ENCODE measurements around the gene DOCK8. TPM values are rescaled to one million over a fixed set of nuclear protein-coding genes. Genes with fewer than 3 reads are reported as not detected.

Gene DOCK8
- total and polyA plus RNA-seq, 10 donors = 34.3 to 275 (median 184) TPM

DNA sequence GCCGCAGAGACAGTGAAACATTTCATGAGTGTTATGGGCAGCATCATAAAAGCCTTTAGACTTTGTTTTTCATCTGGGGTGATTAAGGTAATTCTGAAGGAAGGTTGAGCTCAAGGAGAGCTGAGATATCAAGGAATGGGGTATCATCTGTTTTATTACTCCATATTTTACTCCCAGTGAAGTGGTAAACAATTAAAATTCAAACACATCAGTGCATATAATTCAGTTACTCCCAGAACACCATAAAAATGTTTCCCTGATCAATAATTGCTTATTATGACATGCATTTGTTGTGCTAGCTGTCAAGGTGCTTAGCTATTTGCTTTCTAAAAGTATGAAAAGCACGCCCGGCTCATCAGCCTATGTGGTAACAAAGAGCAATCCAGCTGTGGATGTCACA, 81.7 kb downstream of the DOCK8 start:
- H3K4me1 ChIP-seq = peaks cover 8 to 66% (median 30%) of the 10 kb centered on the region in 6 donors
- TF ChIP-seq POLR2A (IDR thresholded peaks at IDR 0.05) = no peak
- TF ChIP-seq, protein P1, sequence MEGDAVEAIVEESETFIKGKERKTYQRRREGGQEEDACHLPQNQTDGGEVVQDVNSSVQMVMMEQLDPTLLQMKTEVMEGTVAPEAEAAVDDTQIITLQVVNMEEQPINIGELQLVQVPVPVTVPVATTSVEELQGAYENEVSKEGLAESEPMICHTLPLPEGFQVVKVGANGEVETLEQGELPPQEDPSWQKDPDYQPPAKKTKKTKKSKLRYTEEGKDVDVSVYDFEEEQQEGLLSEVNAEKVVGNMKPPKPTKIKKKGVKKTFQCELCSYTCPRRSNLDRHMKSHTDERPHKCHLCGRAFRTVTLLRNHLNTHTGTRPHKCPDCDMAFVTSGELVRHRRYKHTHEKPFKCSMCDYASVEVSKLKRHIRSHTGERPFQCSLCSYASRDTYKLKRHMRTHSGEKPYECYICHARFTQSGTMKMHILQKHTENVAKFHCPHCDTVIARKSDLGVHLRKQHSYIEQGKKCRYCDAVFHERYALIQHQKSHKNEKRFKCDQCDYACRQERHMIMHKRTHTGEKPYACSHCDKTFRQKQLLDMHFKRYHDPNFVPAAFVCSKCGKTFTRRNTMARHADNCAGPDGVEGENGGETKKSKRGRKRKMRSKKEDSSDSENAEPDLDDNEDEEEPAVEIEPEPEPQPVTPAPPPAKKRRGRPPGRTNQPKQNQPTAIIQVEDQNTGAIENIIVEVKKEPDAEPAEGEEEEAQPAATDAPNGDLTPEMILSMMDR (IDR thresholded peaks at IDR 0.05 in 8 of 11, conservative IDR thresholded peaks at IDR 0.05 in 3 of 11) = no peak
- no peak for TF ChIP-seq POLR2AphosphoS5 (IDR thresholded peaks at IDR 0.05)
- peak overlapping the region in 7 of 8 donors; percentile 65 to 92 (median 84) for H3K27ac ChIP-seq
- peaks cover 0 to 90% (median 27%) of the 10 kb centered on the region in 6 donors for H3K36me3 ChIP-seq
- no peaks in the 10 kb centered on the region for H3K27me3 ChIP-seq (replicated peaks in 1 of 7)
- no peaks in the 10 kb centered on the region for H3K9me3 ChIP-seq
- intact Hi-C loops (cut with DNase I; ENCODE audit: low total_unique reads) = no loop called here
- peak overlapping the region in 1 of 8 donors; percentile 46 for H3K4me3 ChIP-seq
- 73 to 91% (median 86%) methylated on average over 3 of the region's 3 CpGs for WGBS, 5 donors
- no peak for DNase-seq

- H3K4me1 ChIP-seq = peaks cover 8 to 66% (median 30%) of the 10 kb centered on the region in 6 donors
- H3K9me3 ChIP-seq = no peaks in the 10 kb centered on the region
- peaks cover 0 to 90% (median 27%) of the 10 kb centered on the region in 6 donors for H3K36me3 ChIP-seq
- TF ChIP-seq POLR2A (IDR thresholded peaks at IDR 0.05) (no peak), POLR2AphosphoS5 (IDR thresholded peaks at IDR 0.05) (peak in 2 of 3 donors; percentile 23 to 74)
- TF ChIP-seq, protein P1 (IDR thresholded peaks at IDR 0.05 in 8 of 11, conservative IDR thresholded peaks at IDR 0.05 in 3 of 11) = no peak
- H3K27ac ChIP-seq = peak overlapping the region; percentile 48 to 92 (median 80)
- no peaks in the 10 kb centered on the region for H3K27me3 ChIP-seq (replicated peaks in 1 of 7)
- intact Hi-C loops (cut with DNase I; ENCODE audit: low total_unique reads) = no loop called here
- peak; percentile 82 for DNase-seq
- WGBS, 5 donors = 26 to 36% (median 29%) methylated on average over 6 of the region's 6 CpGs
- peak overlapping the region in 1 of 8 donors; percentile 46 for H3K4me3 ChIP-seq
Observed at GRCh38 chr9:297104-297972, 82.7 kb downstream of the DOCK8 start.

- Histone ChIP-seq H3K9me3 (no peaks in the 10 kb centered on the region), H3K27me3 (replicated peaks in 1 of 7) (no peaks in the 10 kb centered on the region), H3K4me1 (peaks cover 0 to 35% (median 10%) of the 10 kb centered on the region in 6 donors), H3K27ac (peak overlapping the region in 2 of 8 donors; percentile 28), H3K4me3 (no peak overlapping the region), H3K36me3 (peaks cover 3 to 98% (median 52%) of the 10 kb centered on the region in 6 donors)
- intact Hi-C loops (cut with DNase I; ENCODE audit: low total_unique reads) = no loop called here
- no peak for DNase-seq
- TF ChIP-seq POLR2A (IDR thresholded peaks at IDR 0.05) (no peak), POLR2AphosphoS5 (IDR thresholded peaks at IDR 0.05) (no peak)
- TF ChIP-seq, protein P1 (IDR thresholded peaks at IDR 0.05 in 8 of 11, conservative IDR thresholded peaks at IDR 0.05 in 3 of 11) = no peak
- 93 to 96% (median 94%) methylated on average over 5 of the region's 5 CpGs for WGBS, 5 donors
Observed at GRCh38 chr9:303502-303901, 88.8 kb downstream of the DOCK8 start.

DNA sequence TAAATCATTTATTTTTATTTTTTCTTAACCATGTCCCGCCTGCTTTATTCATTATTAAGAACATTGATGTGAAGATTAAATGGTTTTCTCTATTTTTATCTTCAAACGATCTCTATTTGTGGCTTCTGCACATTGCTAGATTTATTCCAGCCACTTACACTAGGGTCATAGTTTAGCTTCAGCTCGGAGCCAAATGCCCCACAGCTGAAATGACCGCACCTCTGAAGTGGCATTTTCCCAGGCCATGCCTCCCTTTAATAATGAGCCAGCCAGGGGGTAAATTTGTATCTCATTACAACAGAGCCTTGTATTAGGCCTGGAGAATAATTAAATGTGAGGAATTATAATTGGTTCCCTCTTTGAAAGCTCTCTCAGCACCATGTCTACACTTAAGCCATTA, 89.4 kb downstream of the DOCK8 start:
- Histone ChIP-seq H3K27me3 (replicated peaks in 1 of 7) (no peaks in the 10 kb centered on the region), H3K4me1 (peaks cover 0 to 35% (median 9%) of the 10 kb centered on the region in 6 donors), H3K27ac (peak overlapping the region in 4 of 8 donors; percentile 27 to 50 (median 28)), H3K9me3 (no peaks in the 10 kb centered on the region), H3K36me3 (peaks cover 3 to 100% (median 56%) of the 10 kb centered on the region in 6 donors), H3K4me3 (no peak overlapping the region)
- WGBS, 5 donors = 60 to 82% (median 80%) methylated on average over 4 of the region's 4 CpGs
- TF ChIP-seq POLR2A (IDR thresholded peaks at IDR 0.05) (no peak), POLR2AphosphoS5 (IDR thresholded peaks at IDR 0.05) (no peak)
- TF ChIP-seq, protein P1 (IDR thresholded peaks at IDR 0.05 in 8 of 11, conservative IDR thresholded peaks at IDR 0.05 in 3 of 11) = no peak
- DNase-seq = no peak
- intact Hi-C loops (cut with DNase I; ENCODE audit: low total_unique reads) = no loop called here
